SK-N-DZ (cell line): ENCODE results near the gene CHST15.

Experiments used
- DNase-seq: peaks from one replicate; pipeline ENCODE4 v3.0.0-alpha.2; 2015; ENCODE audit warnings: low spot score

Gene CHST15

DNA sequence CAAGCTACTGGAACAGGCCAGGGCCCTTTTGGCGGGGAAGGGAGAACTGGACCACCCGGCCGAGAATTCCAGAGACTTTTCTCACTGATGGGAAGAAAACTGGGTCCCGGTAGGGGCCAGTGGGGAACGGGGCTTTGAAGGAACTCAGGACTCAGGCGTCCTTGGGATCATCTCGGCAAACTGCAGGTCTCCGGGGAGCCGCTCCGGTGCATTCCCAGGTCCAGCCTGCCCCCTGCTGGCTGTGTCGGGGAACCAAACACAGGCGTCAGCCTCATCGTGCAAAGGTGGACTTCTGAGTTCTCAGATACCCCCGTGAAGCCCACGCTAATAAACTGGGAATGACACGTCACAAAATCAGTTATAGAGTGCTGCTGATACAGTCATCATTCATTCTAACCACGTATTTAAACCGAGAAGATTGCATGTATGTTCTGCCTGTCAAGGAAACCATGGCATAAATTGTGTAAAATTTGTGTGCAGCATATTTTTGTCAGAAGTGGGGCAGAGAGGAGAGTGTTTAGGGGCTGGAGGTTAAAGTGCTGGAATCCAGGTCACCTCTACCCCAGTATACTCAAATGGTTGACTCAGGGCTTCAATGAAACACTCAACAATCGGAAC, 125.7 kb downstream of the CHST15 start:
- peak; percentile 58 for DNase-seq

DNA sequence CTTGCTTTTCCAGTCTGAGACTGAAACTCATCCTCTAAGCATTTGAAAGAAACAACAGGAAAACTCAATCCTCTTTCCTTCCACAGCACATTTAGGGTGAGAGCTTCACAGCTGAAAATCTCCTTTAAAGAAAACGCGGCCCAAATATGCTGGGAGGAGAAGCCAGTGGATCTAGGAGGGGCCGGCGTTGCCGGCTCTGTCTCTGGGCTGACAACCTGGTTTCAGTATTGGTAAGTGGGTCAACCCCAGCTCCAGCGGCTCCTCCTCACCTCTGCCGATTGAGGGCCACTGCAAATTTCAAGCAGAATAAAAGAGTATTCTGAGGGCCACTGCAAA, 126.5 kb downstream of the CHST15 start:
- no peak for DNase-seq

GRCh38 chr10:123965973-123966895, 127.2 kb downstream of the CHST15 start:
- no peak for DNase-seq

GRCh38 chr10:123964953-123965352, 128.4 kb downstream of the CHST15 start:
- DNase-seq: no peak

GRCh38 chr10:123962756-123963530, 130.5 kb downstream of the CHST15 start:
- DNase-seq: no peak

DNA sequence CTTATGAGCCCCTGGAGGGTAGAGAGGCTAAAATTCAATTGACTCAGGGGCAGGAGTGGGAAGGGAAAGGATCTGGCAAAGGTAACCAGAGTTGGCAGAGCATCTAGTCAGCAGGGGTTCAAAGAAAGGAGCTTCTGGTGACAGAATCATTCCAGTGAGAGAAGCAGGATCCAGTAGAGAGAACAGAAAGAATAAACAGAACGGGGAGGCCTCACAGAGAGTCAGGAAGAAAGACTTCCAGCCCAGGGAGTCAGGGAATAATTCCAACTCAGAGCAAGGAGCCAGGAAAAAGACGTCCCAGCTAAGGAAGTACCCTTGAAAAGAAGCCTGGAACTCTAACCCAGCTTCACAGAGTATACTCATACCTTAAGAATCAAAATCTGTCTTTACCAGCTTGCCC, 135.2 kb downstream of the CHST15 start:
- no peak for DNase-seq
